GM23338 (cell line): ENCODE data around the gene CARHSP1. TPM values are rescaled to one million over a fixed set of nuclear protein-coding genes. Genes with fewer than 3 reads are reported as not detected.

ENCODE experiments used
- EZH2phosphoT487 ChIP-seq: fragments of 200-600 bp; sonication (generic); IDR thresholded peaks from one replicate; pipeline ENCODE4 v1.8.1; 2018; ENCODE audit warnings: antibody characterized with exemption; ENCODE audit not compliant: unreplicated experiment
- REST ChIP-seq: IDR thresholded peaks from one replicate; pipeline ENCODE4 v1.6.1; 2018; ENCODE audit warnings: antibody characterized with exemption; ENCODE audit not compliant: unreplicated experiment
- polyA plus RNA-seq: library from polyadenylated mRNA; unstranded; fragments of >200 nt; fragmentation: Nextera tagmentation; extraction: Ambion mirVana; gene quantifications from 2 replicates; pipeline ENCODE4 v1.2.1, GENCODE V29; 2016
- total RNA-seq: library from RNA; depleted of rRNA; stranded (reverse); fragments of >200 nt; shearing (Covaris generic); gene quantifications from 2 replicates; pipeline ENCODE4 v1.2.3, GENCODE V29; 2014
- TF ChIP-seq, protein P1 (sequence below): fragments of 250-450 bp; sonication (Bioruptor Pico); IDR thresholded peaks from 2 replicates; pipeline ENCODE4 v1.5.0; 2020; ENCODE audit warnings: mild to moderate bottlenecking, moderate library complexity

CARHSP1 gene
- total and polyA plus RNA-seq, 2 experiments from 2014 or later, result 286 to 339 TPM

GRCh38 chr16:8814095-8814806, 54.6 kb downstream of the CARHSP1 start (continued):
- TF ChIP-seq REST, result no peak
- TF ChIP-seq EZH2phosphoT487, result no peak
- TF ChIP-seq, protein P1, sequence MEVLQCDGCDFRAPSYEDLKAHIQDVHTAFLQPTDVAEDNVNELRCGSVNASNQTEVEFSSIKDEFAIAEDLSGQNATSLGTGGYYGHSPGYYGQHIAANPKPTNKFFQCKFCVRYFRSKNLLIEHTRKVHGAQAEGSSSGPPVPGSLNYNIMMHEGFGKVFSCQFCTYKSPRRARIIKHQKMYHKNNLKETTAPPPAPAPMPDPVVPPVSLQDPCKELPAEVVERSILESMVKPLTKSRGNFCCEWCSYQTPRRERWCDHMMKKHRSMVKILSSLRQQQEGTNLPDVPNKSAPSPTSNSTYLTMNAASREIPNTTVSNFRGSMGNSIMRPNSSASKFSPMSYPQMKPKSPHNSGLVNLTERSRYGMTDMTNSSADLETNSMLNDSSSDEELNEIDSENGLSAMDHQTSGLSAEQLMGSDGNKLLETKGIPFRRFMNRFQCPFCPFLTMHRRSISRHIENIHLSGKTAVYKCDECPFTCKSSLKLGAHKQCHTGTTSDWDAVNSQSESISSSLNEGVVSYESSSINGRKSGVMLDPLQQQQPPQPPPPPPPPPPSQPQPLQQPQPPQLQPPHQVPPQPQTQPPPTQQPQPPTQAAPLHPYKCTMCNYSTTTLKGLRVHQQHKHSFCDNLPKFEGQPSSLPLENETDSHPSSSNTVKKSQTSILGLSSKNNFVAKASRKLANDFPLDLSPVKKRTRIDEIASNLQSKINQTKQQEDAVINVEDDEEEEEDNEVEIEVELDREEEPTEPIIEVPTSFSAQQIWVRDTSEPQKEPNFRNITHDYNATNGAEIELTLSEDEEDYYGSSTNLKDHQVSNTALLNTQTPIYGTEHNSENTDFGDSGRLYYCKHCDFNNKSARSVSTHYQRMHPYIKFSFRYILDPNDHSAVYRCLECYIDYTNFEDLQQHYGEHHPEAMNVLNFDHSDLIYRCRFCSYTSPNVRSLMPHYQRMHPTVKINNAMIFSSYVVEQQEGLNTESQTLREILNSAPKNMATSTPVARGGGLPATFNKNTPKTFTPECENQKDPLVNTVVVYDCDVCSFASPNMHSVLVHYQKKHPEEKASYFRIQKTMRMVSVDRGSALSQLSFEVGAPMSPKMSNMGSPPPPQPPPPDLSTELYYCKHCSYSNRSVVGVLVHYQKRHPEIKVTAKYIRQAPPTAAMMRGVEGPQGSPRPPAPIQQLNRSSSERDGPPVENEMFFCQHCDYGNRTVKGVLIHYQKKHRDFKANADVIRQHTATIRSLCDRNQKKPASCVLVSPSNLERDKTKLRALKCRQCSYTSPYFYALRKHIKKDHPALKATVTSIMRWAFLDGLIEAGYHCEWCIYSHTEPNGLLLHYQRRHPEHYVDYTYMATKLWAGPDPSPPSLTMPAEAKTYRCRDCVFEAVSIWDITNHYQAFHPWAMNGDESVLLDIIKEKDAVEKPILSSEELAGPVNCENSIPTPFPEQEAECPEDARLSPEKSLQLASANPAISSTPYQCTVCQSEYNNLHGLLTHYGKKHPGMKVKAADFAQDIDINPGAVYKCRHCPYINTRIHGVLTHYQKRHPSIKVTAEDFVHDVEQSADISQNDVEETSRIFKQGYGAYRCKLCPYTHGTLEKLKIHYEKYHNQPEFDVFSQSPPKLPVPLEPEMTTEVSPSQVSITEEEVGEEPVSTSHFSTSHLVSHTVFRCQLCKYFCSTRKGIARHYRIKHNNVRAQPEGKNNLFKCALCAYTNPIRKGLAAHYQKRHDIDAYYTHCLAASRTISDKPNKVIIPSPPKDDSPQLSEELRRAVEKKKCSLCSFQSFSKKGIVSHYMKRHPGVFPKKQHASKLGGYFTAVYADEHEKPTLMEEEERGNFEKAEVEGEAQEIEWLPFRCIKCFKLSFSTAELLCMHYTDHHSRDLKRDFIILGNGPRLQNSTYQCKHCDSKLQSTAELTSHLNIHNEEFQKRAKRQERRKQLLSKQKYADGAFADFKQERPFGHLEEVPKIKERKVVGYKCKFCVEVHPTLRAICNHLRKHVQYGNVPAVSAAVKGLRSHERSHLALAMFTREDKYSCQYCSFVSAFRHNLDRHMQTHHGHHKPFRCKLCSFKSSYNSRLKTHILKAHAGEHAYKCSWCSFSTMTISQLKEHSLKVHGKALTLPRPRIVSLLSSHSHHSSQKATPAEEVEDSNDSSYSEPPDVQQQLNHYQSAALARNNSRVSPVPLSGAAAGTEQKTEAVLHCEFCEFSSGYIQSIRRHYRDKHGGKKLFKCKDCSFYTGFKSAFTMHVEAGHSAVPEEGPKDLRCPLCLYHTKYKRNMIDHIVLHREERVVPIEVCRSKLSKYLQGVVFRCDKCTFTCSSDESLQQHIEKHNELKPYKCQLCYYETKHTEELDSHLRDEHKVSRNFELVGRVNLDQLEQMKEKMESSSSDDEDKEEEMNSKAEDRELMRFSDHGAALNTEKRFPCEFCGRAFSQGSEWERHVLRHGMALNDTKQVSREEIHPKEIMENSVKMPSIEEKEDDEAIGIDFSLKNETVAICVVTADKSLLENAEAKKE (CRISPR knock-in tag), result no peak
